Measurements from ENCODE around the gene DAB1.

- no peak for TF ChIP-seq CTCF (IDR thresholded peaks at IDR 0.05; ENCODE audit: control extremely low read depth in 1 of 3, insufficient read depth in 1 of 3, low read depth in 1 of 3, low read length in 3 of 3)
- no peak for TF ChIP-seq CEBPB (IDR thresholded peaks at IDR 0.05; ENCODE audit: low read depth, low read length)
- no peak for TF ChIP-seq POLR2AphosphoS5 (IDR thresholded peaks at IDR 0.05; ENCODE audit: low read depth, low read length)
- TF ChIP-seq USF2 (IDR thresholded peaks at IDR 0.05; ENCODE audit: low read length): no peak
- TF ChIP-seq JUN (IDR thresholded peaks at IDR 0.05; ENCODE audit: low read depth, low read length): no peak
- no peak for TF ChIP-seq POLR2A (IDR thresholded peaks at IDR 0.05; ENCODE audit: control extremely low read depth in 1 of 2, low read depth in 2 of 2, low read length in 2 of 2)
- TF ChIP-seq CHD2 (IDR thresholded peaks at IDR 0.05; ENCODE audit: low read length): no peak
- no peak for TF ChIP-seq ZNF274 (IDR thresholded peaks at IDR 0.05; ENCODE audit: borderline replicate concordance, extremely low read depth, low read length)
- TF ChIP-seq SAP30 (IDR thresholded peaks at IDR 0.05; ENCODE audit: insufficient read depth, insufficient replicate concordance, low read length): no peak
- TF ChIP-seq PHF8 (conservative IDR thresholded peaks at IDR 0.05; ENCODE audit: low read depth, low read length): no peak
- TF ChIP-seq YY1 (IDR thresholded peaks at IDR 0.05; ENCODE audit: low read depth, low read length): no peak
Measured at GRCh38 chr1:57142999-57143398, 280.9 kb downstream of the DAB1 start.

Data from H1 (cell line).